Measurements from ENCODE around the gene RBMX.

The RBMX gene

GRCh38 chrX:136835761-136836160, 44.8 kb downstream of the RBMX start:
- no peak for DNase-seq (ENCODE audit: low read depth)

GRCh38 chrX:136829413-136829812, 51.1 kb downstream of the RBMX start:
- no peak for DNase-seq (ENCODE audit: low read depth)

GRCh38 chrX:136828830-136829229, 51.7 kb downstream of the RBMX start:
- DNase-seq (ENCODE audit: low read depth) = no peak

- DNase-seq (ENCODE audit: low read depth) = no peak
Observed at GRCh38 chrX:136827026-136827425, 53.5 kb downstream of the RBMX start.

- DNase-seq (ENCODE audit: low read depth) = no peak
Observed at GRCh38 chrX:136825771-136826170, 54.8 kb downstream of the RBMX start.

Data from T-helper 22 cell (primary cell).